Measurements from ENCODE around the gene ANKUB1.
A peak's percentile ranks its signal among the peaks of the same experiment; 100 is the strongest.

ANKUB1 gene

DNA sequence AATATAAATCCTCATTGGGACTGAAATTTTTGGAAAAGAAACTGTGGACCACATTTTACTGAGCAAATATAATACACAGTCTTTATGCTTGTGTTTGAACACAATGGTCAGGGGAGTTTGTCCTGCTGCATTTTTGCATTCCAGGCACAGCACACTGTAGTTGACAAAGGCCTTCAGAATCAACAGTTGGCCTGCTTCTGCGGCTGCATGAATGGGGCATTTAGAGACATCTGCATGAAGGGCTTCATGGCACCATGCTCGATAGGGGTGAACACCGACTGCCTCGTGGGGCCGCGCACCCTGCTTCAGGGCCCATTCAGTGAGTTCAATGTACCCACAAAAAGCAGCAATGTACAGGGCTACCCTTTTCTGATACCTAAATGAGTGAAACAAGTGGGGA, 24.6 kb downstream of the ANKUB1 start:
- Histone ChIP-seq H3K4me1 (ENCODE audit: control insufficient read depth, insufficient read depth, low read length, poor library complexity, severe bottlenecking) (no peaks in the 10 kb centered on the region), H3K27ac (ENCODE audit: insufficient read depth, low read length, poor library complexity, severe bottlenecking) (no peak overlapping the region), H3K4me3 (ENCODE audit: insufficient read depth, low read depth, low read length, poor library complexity, severe bottlenecking) (no peak overlapping the region), H3K9me3 (ENCODE audit: control insufficient read depth, low read length) (no peaks in the 10 kb centered on the region), H3K27me3 (replicated peaks; ENCODE audit: control insufficient read depth, insufficient read depth, low read length, poor library complexity, severe bottlenecking) (peaks cover 6% of the 10 kb centered on the region), H3K36me3 (ENCODE audit: control insufficient read depth, insufficient read depth, low read length) (no peaks in the 10 kb centered on the region)
- no peak for DNase-seq

DNA sequence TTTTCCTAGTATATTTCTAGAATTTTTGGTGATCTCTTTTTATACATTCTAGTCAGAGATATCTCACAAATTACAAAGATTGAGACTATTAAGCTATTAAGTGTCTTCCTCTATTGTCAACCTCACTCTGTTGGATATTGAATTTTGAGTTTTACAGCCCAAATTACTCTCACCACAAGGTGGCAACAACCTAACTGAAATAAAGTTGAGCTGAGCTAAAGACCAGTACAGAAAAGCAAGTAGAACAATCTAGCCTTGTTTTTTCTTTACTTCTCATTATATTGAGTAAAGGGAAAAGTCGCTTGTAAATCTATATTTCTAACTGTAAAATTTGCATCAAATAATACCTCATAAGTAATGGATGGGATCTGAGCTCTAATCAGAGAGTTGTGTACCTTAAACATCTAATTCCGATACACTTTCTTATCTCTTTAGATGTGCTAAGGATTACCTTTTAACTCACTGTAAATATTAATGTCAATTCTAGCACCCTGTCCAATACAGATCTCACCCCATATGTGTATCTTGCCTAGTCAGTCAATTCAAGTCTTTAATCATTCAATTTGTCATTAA, 26.5 kb downstream of the ANKUB1 start:
- no peak overlapping the region for H3K4me3 ChIP-seq (ENCODE audit: insufficient read depth, low read depth, low read length, poor library complexity, severe bottlenecking)
- no peak overlapping the region for H3K27ac ChIP-seq (ENCODE audit: insufficient read depth, low read length, poor library complexity, severe bottlenecking)
- H3K9me3 ChIP-seq (ENCODE audit: control insufficient read depth, low read length): no peaks in the 10 kb centered on the region
- H3K4me1 ChIP-seq (ENCODE audit: control insufficient read depth, insufficient read depth, low read length, poor library complexity, severe bottlenecking): no peaks in the 10 kb centered on the region
- H3K27me3 ChIP-seq (replicated peaks; ENCODE audit: control insufficient read depth, insufficient read depth, low read length, poor library complexity, severe bottlenecking): peaks cover 6% of the 10 kb centered on the region
- H3K36me3 ChIP-seq (ENCODE audit: control insufficient read depth, insufficient read depth, low read length): no peaks in the 10 kb centered on the region
- DNase-seq: no peak

DNA sequence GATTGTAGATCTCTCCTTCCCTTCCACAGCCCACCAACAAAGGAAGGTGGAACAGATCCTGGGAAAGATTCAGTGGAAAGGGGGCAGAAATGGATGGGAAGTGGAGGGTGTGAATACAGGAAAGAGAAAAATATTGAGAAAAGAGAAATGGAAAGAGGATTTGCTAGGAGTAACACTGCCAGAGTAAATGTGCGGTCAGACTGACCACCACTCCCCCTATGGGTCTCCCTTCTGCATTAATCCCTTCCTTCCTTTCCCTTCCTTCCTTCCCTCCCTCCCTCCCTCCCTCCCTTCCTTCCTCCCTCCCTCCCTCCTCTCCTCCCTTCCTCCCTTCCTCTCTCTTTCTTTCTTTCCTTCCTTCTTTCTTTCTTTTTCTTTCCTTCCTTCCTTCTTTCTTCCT, 28.1 kb downstream of the ANKUB1 start:
- no peak for DNase-seq
- Histone ChIP-seq H3K27me3 (replicated peaks; ENCODE audit: control insufficient read depth, insufficient read depth, low read length, poor library complexity, severe bottlenecking) (peaks cover 6% of the 10 kb centered on the region), H3K27ac (ENCODE audit: insufficient read depth, low read length, poor library complexity, severe bottlenecking) (no peak overlapping the region), H3K36me3 (ENCODE audit: control insufficient read depth, insufficient read depth, low read length) (no peaks in the 10 kb centered on the region), H3K4me3 (ENCODE audit: insufficient read depth, low read depth, low read length, poor library complexity, severe bottlenecking) (no peak overlapping the region), H3K9me3 (ENCODE audit: control insufficient read depth, low read length) (no peaks in the 10 kb centered on the region), H3K4me1 (ENCODE audit: control insufficient read depth, insufficient read depth, low read length, poor library complexity, severe bottlenecking) (no peaks in the 10 kb centered on the region)

DNA sequence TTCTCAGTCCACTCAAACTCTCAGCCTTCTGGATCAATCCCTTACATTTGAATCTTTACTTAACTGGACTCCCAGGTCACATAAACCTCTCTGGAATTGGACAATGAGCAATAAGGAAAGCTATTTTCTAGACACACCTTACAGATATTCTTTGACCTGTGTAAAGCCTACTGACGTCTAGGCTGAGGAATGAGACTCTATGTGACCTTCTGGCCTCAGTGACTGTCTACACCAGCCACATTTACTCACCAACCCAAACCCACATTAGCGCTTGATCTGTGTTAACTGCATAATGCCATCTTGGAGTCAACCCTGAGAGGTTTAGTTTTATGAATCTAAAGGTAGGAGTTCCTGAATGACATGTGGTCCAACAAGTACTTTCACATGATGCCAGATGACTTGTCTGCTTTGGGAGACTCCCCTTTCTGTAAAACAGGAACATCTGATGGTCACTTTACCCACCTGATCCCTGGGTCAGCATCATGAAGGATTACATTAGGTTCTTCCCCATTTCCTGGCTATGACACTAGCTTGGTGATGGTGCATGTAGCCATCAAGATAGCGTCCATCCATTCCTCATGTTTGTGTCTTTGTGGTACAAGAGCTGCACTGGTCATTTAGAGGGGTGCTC, 28.7 kb downstream of the ANKUB1 start:
- no peaks in the 10 kb centered on the region for H3K36me3 ChIP-seq (ENCODE audit: control insufficient read depth, insufficient read depth, low read length)
- H3K9me3 ChIP-seq (ENCODE audit: control insufficient read depth, low read length): no peaks in the 10 kb centered on the region
- no peaks in the 10 kb centered on the region for H3K4me1 ChIP-seq (ENCODE audit: control insufficient read depth, insufficient read depth, low read length, poor library complexity, severe bottlenecking)
- no peak overlapping the region for H3K27ac ChIP-seq (ENCODE audit: insufficient read depth, low read length, poor library complexity, severe bottlenecking)
- no peak for DNase-seq
- peaks cover 6% of the 10 kb centered on the region for H3K27me3 ChIP-seq (replicated peaks; ENCODE audit: control insufficient read depth, insufficient read depth, low read length, poor library complexity, severe bottlenecking)
- no peak overlapping the region for H3K4me3 ChIP-seq (ENCODE audit: insufficient read depth, low read depth, low read length, poor library complexity, severe bottlenecking)

DNA sequence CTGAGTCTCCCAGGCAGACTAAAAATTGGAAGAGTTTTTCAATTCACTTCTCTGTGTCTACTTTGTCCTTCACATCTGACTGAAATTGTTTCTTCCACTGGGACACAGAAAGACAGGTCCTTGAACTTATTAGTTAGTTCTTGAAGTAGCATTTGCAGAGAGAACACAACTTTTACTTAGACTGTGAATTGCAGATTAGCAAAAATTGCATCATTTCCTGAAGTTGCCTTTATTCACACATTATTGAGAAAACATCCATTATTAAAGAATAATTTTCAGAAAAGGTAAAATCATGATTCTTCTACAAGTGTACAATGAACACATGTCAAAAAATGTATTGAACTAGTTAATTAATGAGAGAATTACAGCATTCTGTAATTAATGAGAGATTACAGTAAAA, 38.6 kb downstream of the ANKUB1 start:
- H3K4me3 ChIP-seq (ENCODE audit: insufficient read depth, low read depth, low read length, poor library complexity, severe bottlenecking): no peak overlapping the region
- H3K27me3 ChIP-seq (replicated peaks; ENCODE audit: control insufficient read depth, insufficient read depth, low read length, poor library complexity, severe bottlenecking): no peaks in the 10 kb centered on the region
- peaks cover 5% of the 10 kb centered on the region for H3K4me1 ChIP-seq (ENCODE audit: control insufficient read depth, insufficient read depth, low read length, poor library complexity, severe bottlenecking)
- no peak for DNase-seq
- no peak overlapping the region for H3K27ac ChIP-seq (ENCODE audit: insufficient read depth, low read length, poor library complexity, severe bottlenecking)
- no peaks in the 10 kb centered on the region for H3K36me3 ChIP-seq (ENCODE audit: control insufficient read depth, insufficient read depth, low read length)
- no peaks in the 10 kb centered on the region for H3K9me3 ChIP-seq (ENCODE audit: control insufficient read depth, low read length)

DNA sequence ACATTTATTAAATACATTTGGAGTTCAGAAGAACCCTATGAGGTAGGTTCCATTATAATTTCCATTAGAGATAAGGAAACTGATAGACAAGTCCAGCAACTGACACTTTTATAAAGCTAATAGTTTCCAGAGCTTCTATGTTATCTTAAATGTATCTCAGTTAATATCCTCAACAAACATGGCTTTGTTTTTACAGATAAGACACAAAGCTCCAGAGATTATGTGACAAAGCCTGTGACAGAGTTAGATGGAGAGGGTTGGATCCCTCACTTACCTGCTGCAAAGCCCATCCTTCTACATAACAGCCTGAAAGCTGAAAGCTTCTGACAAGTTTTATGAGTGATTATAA, 39.6 kb downstream of the ANKUB1 start:
- Histone ChIP-seq H3K27me3 (replicated peaks; ENCODE audit: control insufficient read depth, insufficient read depth, low read length, poor library complexity, severe bottlenecking) (no peaks in the 10 kb centered on the region), H3K4me3 (ENCODE audit: insufficient read depth, low read depth, low read length, poor library complexity, severe bottlenecking) (peak overlapping the region; percentile 87), H3K27ac (ENCODE audit: insufficient read depth, low read length, poor library complexity, severe bottlenecking) (peak overlapping the region; percentile 65), H3K36me3 (ENCODE audit: control insufficient read depth, insufficient read depth, low read length) (no peaks in the 10 kb centered on the region), H3K9me3 (ENCODE audit: control insufficient read depth, low read length) (no peaks in the 10 kb centered on the region), H3K4me1 (ENCODE audit: control insufficient read depth, insufficient read depth, low read length, poor library complexity, severe bottlenecking) (peaks cover 5% of the 10 kb centered on the region)
- DNase-seq: no peak

DNA sequence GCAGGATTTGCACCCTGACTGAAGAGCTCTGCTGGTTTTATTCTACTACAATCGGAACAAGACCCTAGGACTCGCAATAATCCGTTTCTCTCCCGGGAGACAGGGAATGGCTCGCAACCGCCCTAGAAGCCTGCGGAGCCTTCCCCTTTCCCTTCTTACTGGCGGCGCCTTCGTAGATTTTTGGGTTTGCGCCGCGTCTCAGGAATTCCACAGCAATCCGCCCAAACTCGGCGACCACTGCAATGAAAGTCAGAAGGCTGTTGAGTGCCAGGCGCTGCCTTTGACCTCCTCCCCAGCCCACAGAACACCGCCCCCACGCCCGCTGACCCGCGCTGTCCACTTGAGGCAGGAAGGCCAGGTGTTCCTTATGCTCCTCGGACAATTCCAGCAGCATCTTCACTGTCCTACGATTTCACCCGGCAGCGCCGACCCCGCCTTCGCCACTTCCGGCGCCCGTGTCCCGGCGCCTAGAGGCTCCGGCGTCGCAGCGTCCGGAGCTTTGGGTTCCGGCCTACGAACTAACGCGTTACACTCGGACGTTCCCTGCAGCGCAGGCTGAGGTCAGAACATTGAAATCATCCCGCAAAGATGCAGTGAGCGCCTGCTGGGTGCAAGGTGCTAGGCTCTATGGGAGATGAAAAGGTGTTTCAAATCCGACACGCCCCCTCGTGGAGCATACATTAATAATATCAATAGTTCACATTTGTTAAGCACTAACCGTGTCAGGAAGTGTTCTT, 40.1 kb downstream of the ANKUB1 start, which contains the start of gene COMMD2:
TSS of gene COMMD2 (minus strand) at position 439 of the 737 bp plus-strand sequence. CDS start at position 394, 45 bp downstream.
- Histone ChIP-seq H3K9me3 (ENCODE audit: control insufficient read depth, low read length) (no peaks in the 10 kb centered on the region), H3K4me1 (ENCODE audit: control insufficient read depth, insufficient read depth, low read length, poor library complexity, severe bottlenecking) (peaks cover 5% of the 10 kb centered on the region), H3K4me3 (ENCODE audit: insufficient read depth, low read depth, low read length, poor library complexity, severe bottlenecking) (peak within 1 kb of the TSS; percentile 87), H3K27ac (ENCODE audit: insufficient read depth, low read length, poor library complexity, severe bottlenecking) (peak within 1 kb of the TSS; percentile 65), H3K36me3 (ENCODE audit: control insufficient read depth, insufficient read depth, low read length) (no peaks in the 10 kb centered on the region), H3K27me3 (replicated peaks; ENCODE audit: control insufficient read depth, insufficient read depth, low read length, poor library complexity, severe bottlenecking) (no peaks in the 10 kb centered on the region)
- DNase-seq: peak; percentile 39 to 58 (median 52)

DNA sequence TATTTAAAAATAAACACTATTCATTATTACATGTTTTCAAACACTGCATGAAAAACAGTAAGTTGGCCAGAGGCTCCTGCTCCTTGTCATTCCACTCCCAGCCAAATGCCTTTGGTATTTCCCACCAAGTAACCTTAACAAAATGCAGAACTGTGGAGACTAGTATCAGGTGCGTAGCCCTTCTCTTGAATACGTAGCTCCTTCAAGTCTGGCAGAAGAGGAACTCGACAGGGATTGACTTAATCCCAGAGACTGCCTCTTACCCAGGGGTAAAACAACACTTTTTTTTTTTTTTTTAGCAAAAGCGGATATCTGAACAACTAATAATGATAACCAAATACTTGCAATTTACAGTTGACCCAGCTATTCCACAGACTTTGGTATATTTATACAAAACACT, 40.8 kb downstream of the ANKUB1 start:
- no peaks in the 10 kb centered on the region for H3K27me3 ChIP-seq (replicated peaks; ENCODE audit: control insufficient read depth, insufficient read depth, low read length, poor library complexity, severe bottlenecking)
- H3K4me3 ChIP-seq (ENCODE audit: insufficient read depth, low read depth, low read length, poor library complexity, severe bottlenecking): peak overlapping the region; percentile 87
- H3K27ac ChIP-seq (ENCODE audit: insufficient read depth, low read length, poor library complexity, severe bottlenecking): peak overlapping the region; percentile 65
- no peaks in the 10 kb centered on the region for H3K9me3 ChIP-seq (ENCODE audit: control insufficient read depth, low read length)
- DNase-seq: no peak
- H3K4me1 ChIP-seq (ENCODE audit: control insufficient read depth, insufficient read depth, low read length, poor library complexity, severe bottlenecking): peaks cover 5% of the 10 kb centered on the region
- H3K36me3 ChIP-seq (ENCODE audit: control insufficient read depth, insufficient read depth, low read length): no peaks in the 10 kb centered on the region

DNA sequence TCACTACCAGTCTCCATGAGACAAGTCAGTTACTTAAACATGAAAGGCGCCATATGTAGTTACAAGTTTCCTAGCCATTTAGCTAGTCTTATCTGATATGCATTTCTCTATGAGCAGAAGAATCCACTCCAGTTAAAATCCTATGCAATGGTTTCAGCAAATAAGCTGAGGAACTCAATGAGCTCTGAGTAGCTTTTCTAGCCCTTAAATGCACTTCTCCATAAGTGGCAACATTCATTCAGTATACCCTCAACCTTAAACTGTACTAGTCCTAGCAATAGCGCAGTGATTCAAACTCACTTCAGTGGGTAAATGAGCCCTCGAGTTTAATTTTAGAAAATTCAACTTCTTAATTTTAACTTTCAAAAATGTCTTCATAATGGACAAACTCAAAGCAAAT, 47.7 kb downstream of the ANKUB1 start:
- Histone ChIP-seq H3K36me3 (ENCODE audit: control insufficient read depth, insufficient read depth, low read length) (peaks cover 37% of the 10 kb centered on the region), H3K4me1 (ENCODE audit: control insufficient read depth, insufficient read depth, low read length, poor library complexity, severe bottlenecking) (no peaks in the 10 kb centered on the region), H3K9me3 (ENCODE audit: control insufficient read depth, low read length) (no peaks in the 10 kb centered on the region), H3K27me3 (replicated peaks; ENCODE audit: control insufficient read depth, insufficient read depth, low read length, poor library complexity, severe bottlenecking) (no peaks in the 10 kb centered on the region), H3K27ac (ENCODE audit: insufficient read depth, low read length, poor library complexity, severe bottlenecking) (no peak overlapping the region), H3K4me3 (ENCODE audit: insufficient read depth, low read depth, low read length, poor library complexity, severe bottlenecking) (no peak overlapping the region)
- no peak for DNase-seq

DNA sequence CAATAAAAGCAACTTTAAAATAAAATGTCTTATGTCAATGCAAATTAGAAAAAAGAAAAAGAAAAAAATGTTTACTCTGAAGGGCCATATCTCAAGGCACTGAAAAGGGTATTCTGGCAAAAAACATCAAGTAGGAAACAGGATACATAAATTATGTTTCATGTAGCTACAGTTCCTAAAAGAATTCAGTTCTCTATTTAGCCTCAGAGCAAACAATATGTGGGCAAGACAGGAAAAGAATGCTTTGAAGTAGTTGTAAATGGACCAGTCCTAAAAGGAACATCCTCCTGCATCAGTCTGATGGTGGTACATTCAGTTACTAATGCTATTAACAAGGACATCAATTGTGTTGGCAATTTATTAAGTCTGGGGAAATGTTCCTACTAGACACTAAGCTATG, 48.2 kb downstream of the ANKUB1 start:
- peaks cover 37% of the 10 kb centered on the region for H3K36me3 ChIP-seq (ENCODE audit: control insufficient read depth, insufficient read depth, low read length)

More for the DNA sequence above, 48.2 kb downstream of the ANKUB1 start:
- Histone ChIP-seq H3K4me1 (ENCODE audit: control insufficient read depth, insufficient read depth, low read length, poor library complexity, severe bottlenecking) (no peaks in the 10 kb centered on the region), H3K9me3 (ENCODE audit: control insufficient read depth, low read length) (no peaks in the 10 kb centered on the region), H3K4me3 (ENCODE audit: insufficient read depth, low read depth, low read length, poor library complexity, severe bottlenecking) (no peak overlapping the region), H3K27me3 (replicated peaks; ENCODE audit: control insufficient read depth, insufficient read depth, low read length, poor library complexity, severe bottlenecking) (no peaks in the 10 kb centered on the region), H3K27ac (ENCODE audit: insufficient read depth, low read length, poor library complexity, severe bottlenecking) (no peak overlapping the region)
- no peak for DNase-seq

Data from effector memory CD4-positive, alpha-beta T cell (primary cell).